DMS153 (cell line): Measurements from ENCODE around the gene DUSP22.
"Not testable (repeated sequence)": the region's sequence is repeated elsewhere in the genome, so short reads cannot be mapped to it uniquely, and the experiment has no call there.

ENCODE experiments used
- DNase-seq: peaks from one replicate; lab custom pipeline; 2025; lab: John Stamatoyannopoulos, UW

The DUSP22 gene

DNA sequence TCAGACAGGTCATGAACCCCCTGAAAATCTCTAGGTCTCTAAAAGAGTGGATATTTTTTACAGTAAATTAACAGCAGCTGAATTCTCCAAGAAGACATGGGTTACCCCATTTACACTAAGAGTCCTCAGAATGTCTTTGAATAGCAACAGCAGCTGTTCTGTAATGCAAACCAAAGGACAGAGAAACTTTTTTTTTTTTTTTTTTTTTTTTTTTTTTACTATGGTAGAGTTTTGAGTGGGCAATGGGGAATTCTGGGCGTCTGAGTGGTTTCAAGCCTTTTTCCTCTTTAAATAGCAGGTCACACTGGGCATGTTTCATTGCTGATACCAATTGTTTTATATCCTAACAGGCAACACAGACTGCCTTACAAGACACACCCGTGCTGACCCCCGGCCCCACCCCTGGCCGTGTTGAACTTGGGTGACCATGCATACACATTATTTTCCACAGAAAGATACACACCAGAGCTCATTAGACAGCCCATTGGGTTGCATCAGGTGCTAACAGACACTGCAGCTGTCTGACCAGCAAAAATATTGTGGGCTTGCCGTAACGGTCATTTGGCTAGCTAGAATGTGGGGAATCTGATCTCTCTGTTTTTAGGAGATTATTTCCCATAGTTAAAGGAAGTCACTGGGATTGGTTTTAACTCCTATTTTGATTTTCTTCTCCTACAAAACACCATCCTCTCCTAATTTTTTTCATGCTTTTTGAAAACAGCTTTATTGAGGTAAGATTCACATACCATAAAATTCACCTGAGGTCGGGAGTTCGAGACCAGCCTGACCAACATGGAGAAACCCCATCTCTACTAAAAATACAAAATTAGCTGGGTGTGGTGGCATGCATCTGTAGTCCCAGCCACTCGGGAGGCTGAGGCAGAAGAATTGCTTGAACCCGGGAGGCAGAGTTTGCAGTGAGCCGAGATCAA lies 72.6 kb downstream of the DUSP22 start:
- no peak for DNase-seq

DNA sequence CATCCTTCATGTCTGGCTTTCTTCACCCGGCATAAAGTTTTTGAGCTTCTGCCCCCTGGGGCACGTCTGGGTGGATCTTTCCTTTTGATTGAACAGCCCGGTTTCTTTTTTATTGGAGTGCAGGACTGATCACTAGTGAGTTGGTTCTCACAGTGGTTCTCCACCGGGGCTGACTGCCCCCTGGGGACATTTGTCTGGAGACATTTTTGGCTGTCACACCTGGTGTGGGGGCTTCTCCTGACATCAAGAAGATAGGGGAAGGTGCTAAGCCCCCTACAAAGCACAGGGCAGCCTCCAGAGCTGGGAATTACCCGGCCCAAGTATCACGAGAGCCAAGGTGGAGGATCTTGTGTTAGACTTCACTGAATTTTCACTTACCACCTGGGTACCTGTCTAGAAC lies 73.5 kb downstream of the DUSP22 start:
- DNase-seq = no peak

DNA sequence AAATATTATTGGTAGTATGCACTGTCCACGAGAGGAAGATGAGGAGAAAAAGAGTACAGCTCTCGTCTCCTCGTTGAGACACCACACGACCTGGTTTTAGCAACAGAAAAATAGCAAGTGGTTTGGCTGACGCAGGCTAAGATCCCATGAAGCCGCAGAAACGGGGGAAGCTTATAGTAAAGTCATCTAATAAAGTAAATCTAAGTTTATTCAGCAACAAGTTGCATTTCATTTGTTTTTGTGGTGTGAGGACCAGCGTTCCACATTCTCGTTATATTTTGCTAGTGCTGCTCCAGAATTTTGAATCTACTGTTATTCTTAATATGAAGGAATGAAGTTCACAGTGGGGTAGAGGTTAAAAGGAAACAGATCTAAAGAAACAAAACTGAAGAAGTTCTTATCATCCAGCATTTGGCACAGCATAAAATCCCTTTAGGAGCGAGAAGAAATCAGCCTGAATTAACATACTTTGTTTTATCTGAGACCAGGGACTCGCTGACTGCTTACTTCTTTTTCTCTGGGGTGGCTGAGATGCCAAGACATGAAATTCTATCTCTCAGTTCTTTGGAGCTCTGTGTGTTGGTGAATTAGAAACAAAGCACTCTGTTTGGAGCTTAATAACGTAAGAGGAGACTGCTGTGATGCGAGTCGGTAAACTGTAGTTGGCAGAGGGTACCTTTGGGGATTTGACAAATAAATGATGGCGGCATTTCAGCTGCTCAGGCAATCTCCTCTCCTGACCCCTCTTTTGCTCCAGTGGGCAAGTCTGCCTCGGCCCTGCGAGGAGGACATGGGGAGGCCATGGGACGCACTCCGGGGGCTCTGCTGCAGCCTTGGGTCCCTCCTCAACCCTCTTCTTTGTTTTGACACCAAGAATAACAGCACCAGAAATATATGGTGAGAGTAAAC lies 74.4 kb downstream of the DUSP22 start:
- no peak for DNase-seq

DNA sequence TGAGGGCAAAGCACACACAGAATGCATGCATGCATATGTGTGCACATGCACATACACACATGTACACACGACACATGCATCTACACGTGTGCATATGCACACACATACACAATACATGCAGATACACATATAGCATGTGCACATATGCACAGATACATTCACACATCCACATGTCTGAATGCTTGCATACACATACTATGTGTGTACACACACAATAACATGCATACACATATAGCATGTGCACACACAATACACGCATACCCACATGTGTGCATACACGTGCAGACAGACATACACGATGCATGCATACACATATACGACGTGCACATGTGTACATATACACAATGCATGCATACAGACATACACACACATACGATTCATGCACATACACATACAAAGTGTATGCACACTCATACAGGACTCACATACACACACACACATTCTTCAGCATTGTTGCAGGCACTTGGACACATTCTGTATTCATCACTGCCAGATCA lies 75.1 kb downstream of the DUSP22 start:
- DNase-seq = no peak

DNA sequence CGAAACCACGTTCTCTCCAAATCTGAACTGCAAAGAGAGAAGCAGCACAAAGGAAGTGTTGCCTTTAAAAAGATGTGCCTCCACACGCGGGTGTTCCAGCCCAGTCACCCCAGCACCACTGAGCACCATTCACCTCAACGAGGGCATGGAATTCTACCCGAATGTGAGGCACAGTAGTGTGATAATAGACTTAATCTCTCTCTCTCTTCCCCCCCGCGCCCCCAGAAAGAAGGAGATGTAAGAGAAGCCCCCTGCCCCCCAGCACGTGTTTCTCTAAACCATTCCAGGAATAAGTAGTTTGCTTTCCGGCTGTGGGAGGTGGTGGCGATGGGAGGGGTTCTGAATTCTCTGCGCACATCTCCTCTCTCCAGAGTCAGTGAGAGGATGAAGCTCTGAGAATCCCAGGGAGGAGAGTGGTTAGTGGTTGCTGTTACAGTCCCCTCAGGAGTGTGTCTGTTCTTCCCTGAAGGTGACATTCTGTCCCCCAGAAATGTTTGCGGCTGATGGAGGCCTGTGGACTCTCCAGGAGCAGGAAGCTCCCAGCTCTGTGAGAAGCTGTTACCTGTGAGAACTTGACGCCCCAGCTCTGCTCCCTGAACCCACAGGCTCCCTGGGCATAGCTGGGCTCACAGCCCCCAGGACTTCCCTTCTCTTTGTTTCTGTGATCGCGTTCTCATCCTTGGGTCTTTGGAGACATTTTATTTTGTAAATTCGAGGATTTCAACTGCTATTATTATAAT lies 75.8 kb downstream of the DUSP22 start:
- no peak for DNase-seq

DNA sequence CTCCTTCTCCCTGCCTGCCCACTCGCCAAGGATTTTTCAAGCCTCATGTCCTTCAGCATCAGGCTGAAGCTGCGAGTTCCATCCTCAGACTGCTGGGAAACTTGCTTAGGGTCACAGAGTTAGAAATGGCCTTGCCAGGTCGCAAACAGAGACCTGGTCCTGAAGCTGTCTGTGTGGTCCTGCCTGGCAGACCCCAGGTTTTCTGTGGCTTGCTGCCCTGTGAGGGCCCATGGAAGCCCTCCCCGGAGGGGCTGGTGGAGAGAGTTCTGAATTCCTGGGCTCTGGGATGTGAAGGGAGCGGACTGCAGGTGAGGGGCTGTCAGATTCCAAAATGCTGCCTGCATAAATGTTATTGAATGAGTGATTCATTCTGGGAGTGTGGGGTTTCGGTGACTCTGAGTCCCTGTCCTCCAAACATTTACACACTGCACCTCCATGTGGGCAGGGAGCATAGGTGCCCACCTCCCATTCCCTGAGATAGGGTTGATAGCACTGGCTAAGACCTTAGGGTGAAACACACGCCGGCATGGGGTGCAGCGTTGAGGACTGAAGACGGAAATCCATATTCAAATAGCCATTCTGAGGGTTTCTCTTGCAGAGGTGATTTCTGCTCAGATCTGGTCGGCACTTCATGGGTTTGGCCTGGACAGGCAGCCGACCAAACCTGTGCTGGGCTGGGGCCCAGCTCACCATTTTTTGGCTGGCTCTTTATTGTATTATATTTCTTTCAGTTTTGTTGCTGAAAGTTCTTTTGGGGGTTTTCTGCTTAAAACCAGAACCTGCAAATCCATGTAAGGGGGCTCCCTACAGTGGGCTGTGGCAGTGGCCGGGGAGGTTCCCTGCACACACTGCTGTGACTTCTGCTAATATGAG lies 77.5 kb downstream of the DUSP22 start:
- DNase-seq = no peak

DNA sequence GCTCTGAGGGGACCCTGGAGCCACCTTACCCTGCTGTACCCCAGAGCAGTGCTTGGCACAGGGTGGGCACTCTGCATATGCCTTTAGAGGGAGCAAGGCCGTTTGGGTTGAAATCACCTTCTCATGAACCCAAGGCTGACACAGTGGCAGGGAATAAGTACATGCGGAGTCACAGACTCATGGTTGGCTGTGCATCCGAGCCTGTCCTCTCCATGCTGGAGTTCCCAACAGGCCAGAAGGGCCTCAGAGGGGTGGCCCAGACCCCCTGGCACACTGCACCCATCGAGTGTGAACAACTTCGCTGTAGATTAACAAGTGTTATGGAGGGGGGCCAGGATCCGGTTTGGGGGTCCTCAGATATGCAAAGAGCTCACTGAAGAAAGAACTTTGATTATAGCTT lies 78.3 kb downstream of the DUSP22 start:
- DNase-seq = no peak

DNA sequence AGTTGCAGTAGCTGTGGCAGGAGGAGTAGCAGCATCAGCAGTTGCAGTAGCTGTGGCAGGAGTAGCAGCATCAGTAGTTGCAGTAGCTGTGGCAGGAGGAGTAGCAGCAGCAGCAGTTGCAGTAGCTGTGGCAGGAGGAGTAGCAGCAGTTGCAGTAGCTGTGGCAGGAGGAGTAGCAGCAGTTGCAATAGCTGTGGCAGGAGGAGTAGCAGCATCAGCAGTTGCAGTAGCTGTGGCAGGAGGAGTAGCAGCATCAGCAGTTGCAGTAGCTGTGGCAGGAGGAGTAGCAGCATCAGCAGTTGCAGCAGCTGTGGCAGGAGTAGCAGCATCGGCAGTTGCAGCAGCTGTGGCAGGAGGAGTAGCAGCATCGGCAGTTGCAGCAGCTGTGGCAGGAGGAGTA lies 79.6 kb downstream of the DUSP22 start:
- not testable (repeated sequence) for DNase-seq

DNA sequence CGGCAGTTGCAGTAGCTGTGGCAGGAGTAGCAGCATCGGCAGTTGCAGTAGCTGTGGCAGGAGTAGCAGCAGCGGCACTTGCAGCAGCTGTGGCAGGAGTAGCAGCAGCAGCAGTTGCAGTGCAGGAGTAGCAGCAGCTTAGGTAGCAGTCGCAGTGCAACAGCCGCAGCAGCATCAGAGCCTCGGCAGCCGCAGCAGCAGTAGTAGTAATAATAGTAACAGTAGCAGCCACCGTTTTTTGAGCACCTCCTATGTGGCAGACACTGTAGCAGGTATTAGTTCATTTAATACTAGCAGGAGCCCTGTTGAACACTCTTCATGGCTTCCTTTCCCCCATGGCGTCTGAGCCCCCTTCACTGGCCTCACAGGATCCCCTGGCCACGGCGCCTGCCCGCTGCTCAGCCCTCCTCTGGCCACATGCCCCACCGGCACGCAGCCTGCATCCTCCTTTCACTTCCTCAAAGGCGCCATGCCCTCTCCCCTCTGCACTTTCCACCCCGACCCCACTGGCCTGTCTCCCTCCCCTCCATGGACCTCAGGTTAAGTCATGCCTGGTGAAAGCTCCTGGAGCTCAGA lies 80.1 kb downstream of the DUSP22 start:
- no peak for DNase-seq

DNA sequence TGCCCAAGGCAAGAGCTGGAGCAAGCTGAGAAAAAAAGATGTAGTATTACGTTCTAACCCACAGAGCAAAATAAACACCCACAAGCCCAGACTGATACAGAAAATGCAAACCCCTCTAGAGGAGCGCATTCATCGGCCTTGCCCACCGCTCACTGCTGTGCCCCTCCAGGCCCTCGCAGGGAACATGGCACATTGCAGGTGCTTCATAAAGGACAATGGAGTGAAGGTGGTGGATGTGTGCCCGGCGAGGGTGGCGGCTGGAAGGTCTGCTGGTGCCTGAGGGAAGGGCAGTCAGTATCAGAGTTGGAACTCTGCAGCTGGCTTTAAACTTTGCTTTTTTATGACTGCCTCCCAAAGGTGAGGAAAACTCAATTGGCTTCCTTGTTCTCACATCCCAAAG lies 80.7 kb downstream of the DUSP22 start:
- DNase-seq = no peak

DNA sequence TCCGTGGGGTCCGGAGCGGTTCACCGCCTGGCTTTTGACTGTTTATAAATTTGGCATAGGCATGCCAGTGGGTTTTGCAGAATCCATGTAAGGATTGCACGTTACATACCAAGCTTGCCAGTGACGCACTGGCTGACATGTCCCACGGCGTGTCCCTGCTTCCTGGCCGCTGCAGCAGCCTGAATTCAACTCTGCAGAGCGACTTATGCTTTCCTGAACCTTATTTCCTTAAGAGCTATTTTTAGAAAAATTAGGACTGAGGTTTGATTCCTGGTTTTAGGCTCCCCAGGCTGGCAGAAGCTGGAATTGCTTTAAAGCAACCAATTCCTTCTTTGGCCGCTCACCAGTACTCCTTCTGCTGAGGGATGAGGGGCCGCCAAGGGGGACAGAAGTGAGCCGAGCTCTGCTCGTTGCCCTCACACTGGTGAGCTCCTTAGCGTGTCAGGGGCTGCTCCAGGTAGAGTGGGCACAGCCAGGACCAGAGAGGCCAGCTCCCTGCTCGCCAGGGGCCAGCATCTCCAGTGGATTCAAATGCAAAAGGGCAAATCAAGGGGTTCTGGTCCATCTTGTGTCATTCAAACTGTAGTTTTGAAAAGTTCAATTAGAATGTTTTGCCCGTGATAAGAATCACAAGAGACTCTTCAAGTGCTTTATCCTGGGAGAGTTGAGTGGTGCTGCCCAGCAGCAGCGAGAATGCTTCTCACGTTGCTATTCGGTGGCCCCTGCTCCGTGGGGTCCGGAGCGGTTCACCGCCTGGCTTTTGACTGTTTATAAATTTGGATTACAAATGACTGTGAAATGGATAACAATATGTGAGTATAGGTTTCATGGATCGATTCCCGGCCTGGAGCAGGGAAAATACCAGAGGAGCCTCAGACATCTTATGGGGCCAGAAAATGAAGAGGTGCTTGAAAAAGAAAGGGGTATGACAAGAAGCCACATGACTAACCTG lies 81.8 kb downstream of the DUSP22 start:
- no peak for DNase-seq

DNA sequence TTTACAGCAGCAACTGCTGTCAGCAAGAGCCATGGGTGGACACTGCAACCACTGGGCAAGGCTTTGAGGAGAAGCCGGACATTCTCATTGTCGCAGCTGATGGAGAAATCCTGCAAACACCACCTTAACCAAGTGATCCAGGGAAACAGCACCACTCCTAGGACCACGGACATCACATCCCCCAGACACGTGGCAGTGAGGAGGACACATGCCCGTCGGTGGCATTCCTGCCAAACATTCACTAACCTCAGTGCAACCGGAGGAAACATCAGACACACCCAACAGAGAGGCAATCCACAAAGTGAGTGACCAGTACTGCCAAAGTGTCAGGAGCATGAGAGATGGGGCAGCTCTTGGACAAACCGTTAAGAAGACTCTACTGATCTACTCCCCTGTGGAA lies 82.7 kb downstream of the DUSP22 start:
- no peak for DNase-seq

DNA sequence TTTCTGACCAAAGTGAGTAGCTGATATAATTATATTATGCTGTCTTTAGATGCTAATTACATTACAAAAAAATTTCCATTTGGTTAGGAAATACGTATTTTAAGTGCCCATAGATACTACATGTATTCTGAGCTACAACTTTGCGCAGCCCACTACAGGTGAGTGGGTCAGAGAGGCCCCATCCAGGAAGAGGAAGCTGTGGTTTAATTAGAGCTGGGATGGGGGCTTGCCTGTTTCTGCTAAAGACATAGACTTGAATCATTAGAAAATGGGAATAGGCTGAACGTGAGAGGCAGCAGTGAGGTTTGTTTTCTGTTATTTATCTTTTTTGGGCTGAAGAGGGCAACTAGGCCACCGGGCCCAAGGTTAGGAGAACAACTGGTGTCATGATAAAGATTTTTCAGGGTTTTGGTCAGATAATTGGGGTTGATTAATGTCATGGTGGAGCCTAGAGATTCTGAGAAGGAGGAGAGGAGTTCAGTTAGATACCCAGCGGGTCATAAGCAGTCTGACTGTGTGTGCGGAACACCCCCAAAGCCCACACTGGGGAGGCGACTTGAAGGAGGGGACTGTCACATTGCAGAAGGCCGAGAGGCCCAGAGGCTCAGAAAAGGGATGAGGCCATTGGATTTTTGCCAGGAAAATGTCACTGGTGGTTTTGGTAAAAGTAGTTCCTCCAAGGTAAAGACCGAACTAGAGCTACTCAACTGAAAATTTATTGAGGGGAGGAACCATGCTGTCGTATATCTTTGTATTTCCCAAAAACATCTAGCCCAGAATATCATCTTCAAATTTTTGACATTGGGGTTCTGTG lies 84.7 kb downstream of the DUSP22 start:
- no peak for DNase-seq

DNA sequence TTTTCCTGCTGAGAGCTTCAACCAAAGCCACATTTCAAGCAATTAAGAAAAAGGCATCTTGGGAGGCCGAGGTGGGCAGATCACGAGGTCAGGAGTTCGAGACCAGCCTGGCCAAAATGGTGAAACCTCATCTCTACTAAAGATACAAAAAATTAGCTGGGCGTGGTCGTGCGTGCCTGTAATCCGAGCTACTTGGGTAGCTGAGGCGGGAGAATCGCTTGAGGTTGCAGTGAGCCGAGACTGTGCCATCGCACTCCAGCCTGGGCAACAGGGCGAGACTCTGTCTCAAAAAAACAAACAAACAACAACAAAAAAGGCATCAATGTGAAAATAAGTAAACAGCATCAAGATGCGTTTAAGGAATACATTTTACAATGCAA lies 85.3 kb downstream of the DUSP22 start:
- DNase-seq = not testable (repeated sequence)

DNA sequence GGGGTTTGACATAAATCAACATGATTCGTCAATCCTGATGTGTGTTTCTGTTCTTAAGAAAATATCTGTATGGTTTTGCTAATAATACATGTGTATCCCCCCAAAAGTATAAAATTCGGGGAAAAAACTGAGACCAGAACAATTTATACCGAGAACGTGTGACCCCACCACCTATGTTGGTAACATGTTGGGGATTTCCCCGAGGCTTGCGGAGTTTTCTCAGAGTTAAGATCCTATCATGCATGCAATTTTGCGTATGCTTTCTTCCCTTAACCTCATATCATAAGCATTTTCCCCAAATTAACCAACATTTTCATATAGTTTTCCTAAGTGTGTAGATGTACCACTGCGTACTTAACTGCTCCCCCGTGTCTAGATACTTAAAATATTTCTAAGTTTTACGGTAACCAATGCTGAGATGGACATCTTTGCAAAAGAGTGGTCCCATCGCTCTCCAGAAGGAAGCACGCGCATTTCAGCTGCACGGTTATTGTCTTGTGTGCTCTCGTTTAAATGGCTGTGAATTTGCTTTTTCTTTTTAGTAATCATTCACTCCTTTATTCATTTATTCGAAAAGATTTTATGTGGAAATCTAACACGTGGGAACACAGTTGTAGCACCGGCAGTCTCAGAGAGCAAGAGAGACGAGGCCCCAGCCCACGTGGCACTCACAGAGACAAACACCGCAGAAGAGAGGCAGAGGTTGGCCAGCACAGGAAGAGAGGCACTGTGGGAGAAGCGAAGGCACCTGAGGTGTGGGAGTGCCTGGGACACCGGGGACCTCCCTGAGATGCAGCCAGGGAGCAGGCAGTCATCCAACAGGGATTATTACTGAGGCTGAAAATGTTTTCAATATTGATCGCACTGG lies 86.0 kb downstream of the DUSP22 start:
- no peak for DNase-seq

DNA sequence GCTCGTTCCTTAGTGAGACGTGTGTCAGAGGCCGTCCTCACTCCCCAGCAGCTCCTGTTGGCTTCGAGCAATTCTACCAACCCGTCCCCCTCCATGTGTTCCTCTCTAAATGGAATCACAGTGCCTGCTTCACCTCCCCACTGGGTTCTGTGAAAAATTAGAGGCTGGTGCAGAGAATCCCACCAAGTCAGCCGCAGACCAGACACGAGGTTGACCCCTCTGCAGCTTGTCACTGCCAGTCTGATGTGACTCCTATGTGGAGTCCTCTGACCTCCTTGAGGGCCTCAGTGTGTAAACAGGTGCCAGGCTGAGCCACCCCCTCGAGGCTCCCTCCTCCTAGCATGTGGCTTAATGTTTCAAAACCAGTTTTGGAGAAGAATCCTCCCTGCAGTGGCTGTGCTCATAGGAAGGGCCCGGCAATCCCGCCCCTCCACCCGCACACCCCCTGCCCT lies 86.7 kb downstream of the DUSP22 start:
- DNase-seq = no peak

DNA sequence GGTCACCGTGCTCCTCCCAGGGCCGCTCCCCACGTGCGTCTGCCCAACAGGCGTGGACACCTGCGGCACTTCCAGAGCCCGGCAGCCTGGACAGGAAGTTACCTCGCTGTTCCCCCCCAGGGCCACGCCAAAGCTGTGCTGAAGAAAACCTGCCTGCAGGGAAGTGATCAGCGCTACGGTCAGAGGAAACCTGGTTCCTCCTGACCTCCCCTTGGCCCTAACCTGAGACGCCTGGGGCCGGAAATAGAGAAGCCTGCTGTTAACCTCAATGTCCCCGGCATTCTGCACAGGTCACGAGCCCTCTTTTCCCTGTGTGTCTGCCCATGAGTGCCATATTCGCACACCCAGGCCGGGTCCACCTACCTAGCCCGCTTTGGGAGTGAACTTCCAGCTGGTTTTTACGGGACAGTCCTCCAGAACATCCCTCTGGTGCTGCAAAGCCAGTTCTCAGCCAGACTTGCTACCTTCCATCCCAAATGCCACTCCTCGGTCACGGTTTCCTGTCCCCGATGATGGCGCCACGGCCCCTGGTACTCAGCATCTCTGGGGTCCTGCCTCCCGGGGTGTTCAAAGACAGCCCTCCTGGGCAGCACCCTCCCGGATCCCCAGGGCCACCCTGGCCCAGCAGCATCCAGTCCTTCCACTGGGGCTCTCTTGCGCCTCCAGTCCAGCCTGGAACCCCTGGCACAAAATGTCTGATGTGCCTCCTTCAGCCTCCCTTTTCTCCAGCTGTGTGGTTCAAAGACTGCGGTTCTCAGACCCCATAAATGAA lies 87.3 kb downstream of the DUSP22 start:
- DNase-seq = no peak
